ENCODE measurements around the gene AKAP3.

- no peak for TF ChIP-seq ZNF114 (tag by site-specific recombination; IDR thresholded peaks at IDR 0.05)
- TF ChIP-seq GLIS1 (tag by site-specific recombination; IDR thresholded peaks at IDR 0.05) = no peak
- no peak for TF ChIP-seq CTCF (tag by site-specific recombination; IDR thresholded peaks at IDR 0.05)
- no peak for TF ChIP-seq ZNF280D (tag by site-specific recombination; IDR thresholded peaks at IDR 0.05)
- no peak for TF ChIP-seq ZNF658 (tag by site-specific recombination; IDR thresholded peaks at IDR 0.05)
- no peak for TF ChIP-seq EGR2 (tag by site-specific recombination; IDR thresholded peaks at IDR 0.05; ENCODE audit: low read depth)
- TF ChIP-seq ZNF175 (tag by site-specific recombination; IDR thresholded peaks at IDR 0.05) = no peak
- no peak for TF ChIP-seq MZF1 (tag by site-specific recombination; IDR thresholded peaks at IDR 0.05; ENCODE audit: borderline replicate concordance)
- TF ChIP-seq ELK4 (IDR thresholded peaks at IDR 0.05; ENCODE audit: borderline replicate concordance, low read depth, low read length) = no peak
- no peak for TF ChIP-seq HOXA7 (CRISPR knock-in tag; IDR thresholded peaks at IDR 0.05; ENCODE audit: borderline replicate concordance)
- no peak for TF ChIP-seq REST (tag by site-specific recombination; IDR thresholded peaks at IDR 0.05)
- TF ChIP-seq ZNF354C (tag by site-specific recombination; IDR thresholded peaks at IDR 0.05; ENCODE audit: borderline replicate concordance, low read depth) = no peak
- no peak for TF ChIP-seq KLF17 (tag by site-specific recombination; IDR thresholded peaks at IDR 0.05)
These were observed 4.4 kb upstream of the AKAP3 start for GRCh38 chr12:4653257-4653656.
